Ectodermal cell (in vitro differentiated cells): ENCODE measurements around the gene PHC2. TPM values are rescaled to one million over a fixed set of nuclear protein-coding genes. Genes with fewer than 3 reads are reported as not detected.

Experiments used
- H3K27ac ChIP-seq: 2 replicates; pipeline ENCODE4 v1.7.0; 2013; ENCODE audit warnings: mild to moderate bottlenecking, low read depth, low read length; ENCODE audit not compliant: insufficient read depth, poor library complexity, severe bottlenecking
- H3K27me3 ChIP-seq: 2 replicates; pipeline ENCODE4 v1.7.0; 2013; ENCODE audit warnings: mild to moderate bottlenecking, low read length; ENCODE audit not compliant: insufficient read depth, control insufficient read depth, poor library complexity, severe bottlenecking
- H3K36me3 ChIP-seq: one replicate; pipeline ENCODE4 v1.7.0; 2013; ENCODE audit warnings: low read length; ENCODE audit not compliant: control insufficient read depth, insufficient read depth
- H3K4me1 ChIP-seq: one replicate; pipeline ENCODE4 v1.7.0; 2013; ENCODE audit warnings: low read length; ENCODE audit not compliant: control insufficient read depth, insufficient read depth
- H3K4me3 ChIP-seq: 2 replicates; pipeline ENCODE4 v1.7.0; 2013; ENCODE audit warnings: low read depth, low read length, control low read depth; ENCODE audit not compliant: insufficient read depth
- H3K9me3 ChIP-seq: 2 replicates; pipeline ENCODE4 v1.7.0; 2013; ENCODE audit warnings: mild to moderate bottlenecking, low read length, moderate library complexity; ENCODE audit not compliant: control insufficient read depth
- WGBS, 2 experiments: methylation state at CpG; one replicate each; pipeline ENCODE4 v1.1.7; 2013; ENCODE audit warnings: missing lambda C conversion rate in 2 of 2; 5-methylcytosine and 5-hydroxymethylcytosine counted together
- polyA plus RNA-seq, 4 experiments: library from polyadenylated mRNA; stranded (reverse); fragments of 50-300 nt; gene quantifications; one replicate each; pipeline ENCODE4 v1.2.3, GENCODE V29; 2013

PHC2 gene, protein sequence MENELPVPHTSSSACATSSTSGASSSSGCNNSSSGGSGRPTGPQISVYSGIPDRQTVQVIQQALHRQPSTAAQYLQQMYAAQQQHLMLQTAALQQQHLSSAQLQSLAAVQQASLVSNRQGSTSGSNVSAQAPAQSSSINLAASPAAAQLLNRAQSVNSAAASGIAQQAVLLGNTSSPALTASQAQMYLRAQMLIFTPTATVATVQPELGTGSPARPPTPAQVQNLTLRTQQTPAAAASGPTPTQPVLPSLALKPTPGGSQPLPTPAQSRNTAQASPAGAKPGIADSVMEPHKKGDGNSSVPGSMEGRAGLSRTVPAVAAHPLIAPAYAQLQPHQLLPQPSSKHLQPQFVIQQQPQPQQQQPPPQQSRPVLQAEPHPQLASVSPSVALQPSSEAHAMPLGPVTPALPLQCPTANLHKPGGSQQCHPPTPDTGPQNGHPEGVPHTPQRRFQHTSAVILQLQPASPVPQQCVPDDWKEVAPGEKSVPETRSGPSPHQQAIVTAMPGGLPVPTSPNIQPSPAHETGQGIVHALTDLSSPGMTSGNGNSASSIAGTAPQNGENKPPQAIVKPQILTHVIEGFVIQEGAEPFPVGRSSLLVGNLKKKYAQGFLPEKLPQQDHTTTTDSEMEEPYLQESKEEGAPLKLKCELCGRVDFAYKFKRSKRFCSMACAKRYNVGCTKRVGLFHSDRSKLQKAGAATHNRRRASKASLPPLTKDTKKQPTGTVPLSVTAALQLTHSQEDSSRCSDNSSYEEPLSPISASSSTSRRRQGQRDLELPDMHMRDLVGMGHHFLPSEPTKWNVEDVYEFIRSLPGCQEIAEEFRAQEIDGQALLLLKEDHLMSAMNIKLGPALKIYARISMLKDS
- polyA plus RNA-seq (2013, experiment 1 of 4): 162 TPM
- 194 TPM for polyA plus RNA-seq (2013, experiment 2 of 4)
- polyA plus RNA-seq (2013, experiment 3 of 4): 130 TPM
- 143 TPM for polyA plus RNA-seq (2013, experiment 4 of 4)

DNA sequence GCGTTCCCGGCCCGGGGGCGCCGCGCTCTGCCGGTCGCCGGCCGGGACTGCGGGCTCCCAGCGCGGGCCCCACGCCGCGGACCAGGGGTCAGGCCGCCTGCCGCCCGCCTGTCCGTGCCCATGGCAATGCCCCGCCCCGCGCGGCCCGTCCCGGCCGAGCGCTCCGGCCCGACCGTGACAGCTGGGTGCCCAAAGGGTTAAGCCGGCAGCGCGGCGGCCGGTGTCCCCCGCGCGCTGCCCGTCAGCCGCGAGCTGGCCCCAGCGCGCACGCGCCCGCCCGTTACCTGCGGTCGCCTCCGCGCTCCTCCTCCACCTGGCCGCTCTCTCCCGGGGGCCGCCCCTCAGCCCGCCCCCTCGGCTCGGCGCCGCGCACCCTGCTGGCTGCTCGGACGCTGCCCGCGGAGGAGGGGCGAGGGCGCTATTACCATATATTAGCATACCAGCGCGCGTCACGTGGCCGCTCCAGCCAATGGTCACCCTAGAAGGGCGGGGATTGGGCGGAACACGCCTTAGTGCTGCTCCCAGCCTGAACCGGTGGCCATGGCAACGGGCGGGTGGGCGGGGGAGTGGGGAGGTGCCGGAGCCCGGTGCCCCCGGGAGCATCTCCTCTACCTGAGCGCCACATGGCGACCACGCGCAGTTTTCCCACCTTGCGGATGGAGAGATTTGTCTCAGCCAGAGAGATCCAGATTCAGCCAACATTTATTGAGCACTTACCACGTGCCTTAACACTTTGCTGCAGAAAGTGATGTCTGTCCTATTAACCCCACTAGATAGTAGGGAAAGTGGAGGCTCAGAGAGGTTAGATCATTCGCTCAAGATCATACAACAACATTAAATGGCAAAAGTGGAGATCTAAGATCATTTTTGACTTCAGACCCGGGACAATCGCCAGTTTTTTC, at the start of gene PHC2:
TSS of gene PHC2 (minus strand) at position 404 of the 902 bp plus-strand sequence. CDS start 55,556 bp downstream, outside the sequence.
- peaks cover 17% of the 10 kb centered on the region for H3K27me3 ChIP-seq
- WGBS, 2 experiments: 2% methylated on average over 91 of the region's 91 CpGs
- H3K27ac ChIP-seq: no peak within 1 kb of the TSS
- peak within 1 kb of the TSS; percentile 64 for H3K4me3 ChIP-seq
- no peaks in the 10 kb centered on the region for H3K36me3 ChIP-seq
- H3K9me3 ChIP-seq: no peaks in the 10 kb centered on the region
- peaks cover 15% of the 10 kb centered on the region for H3K4me1 ChIP-seq

DNA sequence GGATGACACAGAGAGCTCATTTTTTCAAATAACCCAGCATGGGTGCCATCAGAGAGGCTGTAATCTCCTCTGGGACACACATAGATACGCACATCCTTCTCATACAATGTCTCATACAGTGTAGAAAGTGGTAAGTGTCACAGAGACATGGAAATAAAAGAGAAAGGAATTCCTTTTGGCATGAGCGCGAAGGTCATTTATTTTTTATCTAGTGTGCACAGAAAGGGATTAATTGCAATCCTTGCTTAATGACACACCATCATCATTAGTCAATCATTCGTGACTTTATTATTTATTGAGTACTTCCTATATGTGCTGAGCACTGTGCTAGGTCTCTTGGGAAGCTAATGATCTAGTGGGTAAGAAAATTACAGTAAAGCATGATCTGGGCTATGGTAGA, 46.6 kb upstream of the PHC2 start:
- H3K4me3 ChIP-seq: no peak overlapping the region
- no peak overlapping the region for H3K27ac ChIP-seq
- H3K36me3 ChIP-seq: peaks cover 6% of the 10 kb centered on the region
- WGBS, 2 experiments: 100% methylated on average over 2 to 3 of the region's 4 CpGs
- no peaks in the 10 kb centered on the region for H3K9me3 ChIP-seq
- H3K27me3 ChIP-seq: no peaks in the 10 kb centered on the region
- H3K4me1 ChIP-seq: no peaks in the 10 kb centered on the region

DNA sequence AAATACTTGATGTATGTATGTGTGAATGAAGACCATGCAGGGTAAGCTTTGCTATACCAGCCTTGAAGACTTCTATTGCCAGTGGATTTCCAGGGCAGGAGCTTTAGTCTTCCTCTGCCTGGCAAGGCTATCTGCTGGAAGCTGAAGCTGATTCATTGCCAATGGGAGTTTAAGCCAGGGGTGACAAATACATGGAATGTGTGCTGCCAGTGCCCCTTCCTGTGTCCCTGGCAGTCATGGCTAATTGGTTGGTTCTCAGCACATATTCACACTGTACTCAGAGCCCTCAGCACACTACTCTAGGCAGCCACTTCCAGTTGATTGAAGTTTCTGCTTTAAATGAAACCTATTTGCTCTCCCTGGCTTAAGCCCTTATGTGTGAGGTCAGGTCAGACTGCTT, 43.0 kb upstream of the PHC2 start:
- Histone ChIP-seq H3K4me3 (no peak overlapping the region), H3K27me3 (no peaks in the 10 kb centered on the region), H3K4me1 (no peaks in the 10 kb centered on the region), H3K9me3 (no peaks in the 10 kb centered on the region), H3K36me3 (peaks cover 2% of the 10 kb centered on the region), H3K27ac (no peak overlapping the region)

DNA sequence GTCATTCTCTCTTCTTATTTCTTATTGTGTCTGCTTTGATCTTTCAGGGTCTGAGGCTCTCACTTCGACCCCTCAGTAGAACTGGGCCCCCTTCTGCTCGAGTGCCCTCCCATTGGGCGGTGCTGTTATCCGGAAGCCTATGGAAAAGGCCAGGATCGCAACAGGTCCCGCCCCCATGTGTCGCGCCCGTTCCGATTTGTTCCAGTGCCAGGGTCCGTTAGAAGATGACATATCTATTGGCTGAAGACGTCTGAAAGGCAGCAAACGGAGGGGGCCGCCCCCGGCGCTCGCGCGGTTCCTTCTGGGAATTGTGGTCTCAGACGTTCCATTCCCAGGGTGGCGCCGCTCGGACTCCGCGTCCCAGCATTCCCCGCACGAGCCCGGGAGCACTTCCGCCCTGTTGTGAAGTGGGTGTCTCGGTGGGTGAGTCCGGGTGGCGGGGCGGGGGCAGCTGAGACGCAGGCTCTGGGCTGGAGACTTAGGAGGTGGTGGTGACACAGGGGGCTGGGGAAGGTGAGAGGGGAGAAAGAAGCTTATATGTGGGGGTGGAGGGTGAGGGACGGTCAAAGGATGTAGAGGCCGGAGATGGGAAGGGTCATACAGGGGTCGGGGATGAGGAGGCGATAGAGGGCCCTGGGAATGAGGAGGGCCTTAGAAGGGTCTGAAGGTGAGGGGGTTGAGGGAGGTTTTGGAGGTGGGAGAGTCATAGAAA, 41.5 kb upstream of the PHC2 start, which contains the start of gene ZSCAN20:
TSS of gene ZSCAN20 (plus strand) at position 377 of the 712 bp plus-strand sequence. CDS start 6,644 bp downstream, outside the sequence.
- Histone ChIP-seq H3K9me3 (no peaks in the 10 kb centered on the region), H3K4me3 (peak within 1 kb of the TSS; percentile 51), H3K4me1 (no peaks in the 10 kb centered on the region), H3K27ac (no peak within 1 kb of the TSS), H3K36me3 (no peaks in the 10 kb centered on the region), H3K27me3 (no peaks in the 10 kb centered on the region)
- 2 to 3% methylated on average over 38 of the region's 38 CpGs for WGBS, 2 experiments

- Histone ChIP-seq H3K9me3 (no peaks in the 10 kb centered on the region), H3K27me3 (no peaks in the 10 kb centered on the region), H3K27ac (no peak overlapping the region), H3K36me3 (no peaks in the 10 kb centered on the region), H3K4me3 (no peak overlapping the region), H3K4me1 (no peaks in the 10 kb centered on the region)
- 95% methylated on average over 4 of the region's 4 CpGs for WGBS, 2 experiments
These were observed 40.5 kb upstream of the PHC2 start for GRCh38 chr1:33471416-33471815.

DNA sequence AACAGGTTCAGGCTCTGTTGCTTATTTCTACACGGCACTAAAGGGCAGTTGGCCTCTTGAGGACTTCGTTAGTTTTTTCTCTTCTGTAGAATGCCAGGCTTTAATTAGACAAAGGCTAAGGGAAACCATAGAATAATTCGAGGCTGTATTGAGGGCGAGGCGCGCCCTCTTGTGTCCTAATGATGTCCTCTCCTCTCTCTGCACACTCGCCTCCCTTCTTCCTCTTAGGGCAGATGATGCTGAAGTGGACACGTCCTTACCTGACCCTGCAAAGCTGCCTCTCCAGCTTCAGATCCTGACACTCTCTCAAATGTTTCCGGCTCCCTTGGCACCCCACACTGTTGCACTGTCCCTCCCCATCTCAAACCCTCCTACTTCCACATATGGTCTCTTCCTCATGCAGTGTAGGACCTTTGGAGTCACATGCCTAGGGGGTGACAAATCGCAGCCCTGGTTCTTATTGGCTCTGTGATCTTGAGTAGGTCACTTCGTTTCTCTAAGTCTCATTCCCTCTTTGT, 39.7 kb upstream of the PHC2 start:
- H3K9me3 ChIP-seq: no peaks in the 10 kb centered on the region
- no peak overlapping the region for H3K4me3 ChIP-seq
- no peaks in the 10 kb centered on the region for H3K36me3 ChIP-seq
- WGBS, 2 experiments: 18 to 19% methylated on average over 11 of the region's 11 CpGs
- H3K27ac ChIP-seq: no peak overlapping the region
- no peaks in the 10 kb centered on the region for H3K4me1 ChIP-seq
- H3K27me3 ChIP-seq: no peaks in the 10 kb centered on the region

DNA sequence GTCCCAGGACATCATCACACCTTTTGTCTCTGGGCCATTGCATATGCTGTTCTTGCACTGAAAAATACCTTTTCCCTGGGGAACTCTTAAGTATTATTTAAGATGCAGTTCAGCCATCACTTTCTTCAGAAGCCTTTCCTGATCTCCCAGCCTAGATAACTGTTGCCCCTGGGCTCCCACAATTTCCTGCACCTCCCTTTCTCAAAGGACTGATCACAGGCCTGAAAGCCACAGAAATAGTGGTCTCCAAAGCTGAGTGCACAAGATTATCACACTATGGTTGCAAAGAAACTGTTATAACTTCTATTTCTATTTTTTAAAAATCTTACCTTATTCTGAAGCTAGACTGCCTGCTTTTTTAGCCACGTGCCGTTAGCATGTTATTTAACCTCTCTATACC, 38.8 kb upstream of the PHC2 start:
- Histone ChIP-seq H3K36me3 (no peaks in the 10 kb centered on the region), H3K4me1 (no peaks in the 10 kb centered on the region), H3K9me3 (no peaks in the 10 kb centered on the region), H3K27me3 (no peaks in the 10 kb centered on the region), H3K4me3 (no peak overlapping the region), H3K27ac (no peak overlapping the region)
- 100% methylated on average over 1 of the region's 2 CpGs; no CpG with 5 or more reads in 1 of the 2 experiments for WGBS, 2 experiments

- Histone ChIP-seq H3K27ac (no peak overlapping the region), H3K4me3 (no peak overlapping the region), H3K4me1 (no peaks in the 10 kb centered on the region), H3K36me3 (no peaks in the 10 kb centered on the region), H3K9me3 (no peaks in the 10 kb centered on the region), H3K27me3 (no peaks in the 10 kb centered on the region)
- WGBS, 2 experiments: 88 to 93% methylated on average over 3 of the region's 3 CpGs
These were observed 38.1 kb upstream of the PHC2 start for GRCh38 chr1:33468967-33469366.

DNA sequence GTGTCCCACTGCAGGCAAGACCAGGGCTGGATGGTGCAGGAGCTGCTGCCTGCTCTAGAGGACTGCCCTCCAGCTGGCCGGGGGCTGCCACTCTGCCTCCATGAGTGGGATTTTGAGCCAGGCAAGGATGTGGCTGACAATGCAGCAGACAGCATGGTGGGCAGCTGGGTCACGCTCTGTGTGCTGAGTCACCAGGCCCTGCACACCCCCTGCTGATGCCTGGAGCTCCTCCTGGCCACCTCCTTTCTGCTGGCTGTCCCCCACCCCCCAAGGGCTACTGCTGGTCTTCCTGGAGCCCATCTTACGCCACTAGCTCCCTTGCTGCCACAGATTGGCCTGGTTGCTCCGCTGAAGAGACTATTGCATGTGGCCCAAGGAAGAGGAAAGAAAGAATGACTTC, 37.6 kb upstream of the PHC2 start:
- H3K9me3 ChIP-seq: no peaks in the 10 kb centered on the region
- no peaks in the 10 kb centered on the region for H3K27me3 ChIP-seq
- WGBS, 2 experiments: 90% methylated on average over 4 of the region's 4 CpGs
- H3K4me3 ChIP-seq: no peak overlapping the region
- no peaks in the 10 kb centered on the region for H3K4me1 ChIP-seq
- H3K27ac ChIP-seq: no peak overlapping the region
- no peaks in the 10 kb centered on the region for H3K36me3 ChIP-seq
